Activated CD4-positive, alpha-beta T cell treated with anti-CD3 and anti-CD28 coated beads, Interleukin-2, amount 10 ng/mL, durations not matched to agents 24 days and 14 days (primary cell): Measurements from ENCODE around the gene MIAT. TPM values are rescaled to one million over a fixed set of nuclear protein-coding genes. Genes with fewer than 3 reads are reported as not detected.

ENCODE experiments used
- DNase-seq: peaks from one replicate; pipeline ENCODE4 v3.0.0; 2022
- H3K27ac Mint-ChIP-seq: one replicate; pipeline ENCODE4 v1.8.0; 2022; ENCODE audit warnings: mild to moderate bottlenecking, mixed read lengths
- H3K27me3 Mint-ChIP-seq: one replicate; pipeline ENCODE4 v1.8.0; 2022; ENCODE audit warnings: mixed read lengths
- H3K36me3 Mint-ChIP-seq: one replicate; pipeline ENCODE4 v1.8.0; 2022; ENCODE audit warnings: low read depth, mild to moderate bottlenecking, mixed read lengths
- H3K4me1 Mint-ChIP-seq: one replicate; pipeline ENCODE4 v1.8.0; 2021; ENCODE audit warnings: mixed read lengths
- H3K4me3 Mint-ChIP-seq: one replicate; pipeline ENCODE4 v1.8.0; 2022; ENCODE audit warnings: mild to moderate bottlenecking, moderate library complexity, mixed read lengths
- H3K9me3 Mint-ChIP-seq: one replicate; pipeline ENCODE4 v1.8.0; 2021; ENCODE audit warnings: mixed read lengths
- intact Hi-C: fragments of 100-400 bp; cut with micrococcal nuclease; formaldehyde crosslinking; loops from one replicate; pipeline ENCODE4 v1.15.1; 2023
- total RNA-seq: library from RNA; stranded (reverse); gene quantifications from 2 replicates; pipeline ENCODE4 v1.2.3, GENCODE V29; 2022

Gene MIAT
- total RNA-seq, 1 donor from 2014 or later, result 38.4 TPM

DNA sequence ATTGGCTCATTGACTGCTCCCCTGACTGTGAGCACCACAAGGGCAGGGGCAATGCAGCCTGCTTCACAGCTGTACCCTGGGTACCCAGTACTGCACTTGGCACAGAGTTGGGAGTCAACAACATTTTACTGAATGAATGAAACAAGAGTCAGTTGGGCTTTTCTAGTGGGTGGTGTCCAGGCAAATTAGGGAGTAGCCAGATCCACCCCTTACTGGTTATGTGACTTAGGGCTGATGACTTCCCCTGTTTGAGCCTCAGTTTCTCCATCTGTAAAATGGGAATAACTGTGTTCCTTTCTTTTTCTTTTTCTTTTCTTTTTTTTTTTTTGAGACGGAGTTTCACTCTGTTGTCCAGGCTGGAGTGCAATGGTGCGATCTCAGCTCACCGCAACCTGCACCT is 23.1 kb downstream of the MIAT start:
- Mint-ChIP-seq H3K4me3 (no peak overlapping the region), H3K27ac (no peak overlapping the region)
- DNase-seq, result no peak

DNA sequence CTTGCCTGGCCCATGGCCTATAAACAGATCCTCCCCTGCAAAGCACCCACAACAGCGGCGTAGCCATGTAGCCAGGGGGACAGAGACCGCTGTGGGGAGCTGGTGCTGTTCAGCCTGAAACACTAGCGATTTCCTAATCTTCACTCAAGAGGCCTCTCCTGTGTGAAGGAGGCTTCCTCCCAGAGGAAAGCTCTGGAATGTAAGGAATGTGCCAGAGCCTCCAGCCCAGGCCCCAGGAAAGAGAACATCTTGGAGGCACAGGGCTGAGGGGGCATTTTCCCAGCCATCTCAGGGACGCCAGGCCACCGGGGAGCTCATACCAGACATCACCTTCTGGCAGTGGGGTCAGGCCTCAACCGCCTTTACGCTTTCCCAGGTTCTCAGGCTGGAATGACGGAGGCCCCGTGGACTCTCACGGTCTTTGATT is 24.0 kb downstream of the MIAT start:
- no peak for DNase-seq
- H3K36me3 Mint-ChIP-seq, result peaks cover 29% of the 10 kb centered on the region
- no peaks in the 10 kb centered on the region for H3K9me3 Mint-ChIP-seq
- no peak overlapping the region for H3K27ac Mint-ChIP-seq
- H3K4me3 Mint-ChIP-seq, result no peak overlapping the region
- intact Hi-C loops, result no loop called here
- no peaks in the 10 kb centered on the region for H3K27me3 Mint-ChIP-seq
- H3K4me1 Mint-ChIP-seq, result peaks cover 13% of the 10 kb centered on the region

More for the DNA sequence above, 23.1 kb downstream of the MIAT start:
- no peaks in the 10 kb centered on the region for H3K9me3 Mint-ChIP-seq
- intact Hi-C loops, result no loop called here
- H3K27me3 Mint-ChIP-seq, result no peaks in the 10 kb centered on the region
- H3K4me1 Mint-ChIP-seq, result peaks cover 21% of the 10 kb centered on the region
- peaks cover 31% of the 10 kb centered on the region for H3K36me3 Mint-ChIP-seq

- Mint-ChIP-seq H3K4me1 (peaks cover 4% of the 10 kb centered on the region), H3K36me3 (peaks cover 32% of the 10 kb centered on the region), H3K9me3 (no peaks in the 10 kb centered on the region), H3K4me3 (no peak overlapping the region), H3K27ac (no peak overlapping the region), H3K27me3 (no peaks in the 10 kb centered on the region)
- intact Hi-C loops, result no loop called here
- no peak for DNase-seq
These were observed 26.8 kb downstream of the MIAT start for GRCh38 chr22:26684168-26684567.

- peaks cover 25% of the 10 kb centered on the region for H3K36me3 Mint-ChIP-seq
- no peak for DNase-seq
- intact Hi-C loops, result no loop called here
- H3K9me3 Mint-ChIP-seq, result no peaks in the 10 kb centered on the region
- H3K27me3 Mint-ChIP-seq, result no peaks in the 10 kb centered on the region
- no peak overlapping the region for H3K27ac Mint-ChIP-seq
- peaks cover 3% of the 10 kb centered on the region for H3K4me1 Mint-ChIP-seq
- no peak overlapping the region for H3K4me3 Mint-ChIP-seq
These were observed 28.2 kb downstream of the MIAT start for GRCh38 chr22:26685601-26686000.

DNA sequence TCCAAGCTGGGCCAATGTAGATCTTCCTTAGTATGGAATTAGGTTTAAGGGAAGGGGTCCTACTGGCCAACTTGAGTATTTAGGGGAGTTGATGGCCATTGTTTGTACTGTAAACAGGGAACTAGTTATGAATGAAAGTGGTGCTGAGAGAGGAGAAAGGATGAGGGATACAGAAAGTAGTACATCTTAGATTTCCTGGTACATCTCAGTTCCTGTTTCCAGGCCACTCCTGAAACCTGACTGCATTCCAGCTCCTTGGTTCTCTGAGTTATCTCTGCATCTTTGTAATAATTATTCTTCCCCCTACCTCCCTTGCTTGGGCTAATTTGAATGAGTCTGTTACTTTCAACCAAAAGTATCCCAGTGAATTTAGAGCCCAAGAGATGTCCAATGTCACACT is 30.1 kb downstream of the MIAT start:
- Mint-ChIP-seq H3K4me3 (no peak overlapping the region), H3K36me3 (peaks cover 20% of the 10 kb centered on the region), H3K4me1 (peaks cover 13% of the 10 kb centered on the region), H3K27me3 (no peaks in the 10 kb centered on the region), H3K9me3 (no peaks in the 10 kb centered on the region), H3K27ac (no peak overlapping the region)
- intact Hi-C loops, result no loop called here
- no peak for DNase-seq

DNA sequence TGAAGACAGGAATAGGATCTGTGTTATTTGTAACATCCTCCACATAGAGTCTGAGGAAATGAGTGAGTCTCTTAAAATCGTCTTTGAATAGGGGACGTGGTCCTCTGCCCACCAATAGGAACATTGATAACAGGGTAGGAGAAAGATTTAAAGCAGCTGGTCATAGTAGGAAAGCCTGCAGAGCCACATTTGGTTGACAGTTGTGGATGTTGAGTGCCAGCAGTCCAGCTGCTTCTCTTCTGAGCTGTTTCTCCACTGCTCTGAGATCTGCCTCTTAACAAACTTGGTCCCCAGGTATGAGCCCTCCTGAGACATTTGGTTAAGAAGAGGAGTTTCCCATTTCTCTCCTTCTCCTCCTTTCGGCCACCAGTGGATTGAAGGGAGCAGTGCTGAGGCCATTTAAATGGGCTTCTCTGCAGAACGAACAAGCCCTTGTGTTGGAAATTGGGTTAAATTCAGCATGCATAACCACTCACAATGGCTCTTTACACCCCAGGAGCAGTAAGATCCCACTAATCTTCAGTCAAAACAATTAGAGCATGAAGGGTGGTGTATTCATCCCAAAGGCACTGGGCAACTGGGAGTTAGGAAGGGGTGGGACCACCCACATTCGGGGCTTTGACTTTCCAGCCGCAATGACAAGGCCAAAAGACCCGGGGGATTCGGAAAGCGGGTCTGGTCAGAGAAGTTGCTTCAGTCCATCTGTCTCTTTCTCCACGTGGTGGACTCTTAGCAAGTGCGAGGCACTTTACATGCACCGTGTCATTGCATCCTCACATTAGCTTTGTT is 32.3 kb downstream of the MIAT start:
- Mint-ChIP-seq H3K36me3 (peaks cover 27% of the 10 kb centered on the region), H3K4me3 (no peak overlapping the region), H3K27me3 (no peaks in the 10 kb centered on the region), H3K4me1 (peaks cover 14% of the 10 kb centered on the region), H3K9me3 (no peaks in the 10 kb centered on the region), H3K27ac (no peak overlapping the region)
- DNase-seq, result no peak
- intact Hi-C loops, result no loop called here

DNA sequence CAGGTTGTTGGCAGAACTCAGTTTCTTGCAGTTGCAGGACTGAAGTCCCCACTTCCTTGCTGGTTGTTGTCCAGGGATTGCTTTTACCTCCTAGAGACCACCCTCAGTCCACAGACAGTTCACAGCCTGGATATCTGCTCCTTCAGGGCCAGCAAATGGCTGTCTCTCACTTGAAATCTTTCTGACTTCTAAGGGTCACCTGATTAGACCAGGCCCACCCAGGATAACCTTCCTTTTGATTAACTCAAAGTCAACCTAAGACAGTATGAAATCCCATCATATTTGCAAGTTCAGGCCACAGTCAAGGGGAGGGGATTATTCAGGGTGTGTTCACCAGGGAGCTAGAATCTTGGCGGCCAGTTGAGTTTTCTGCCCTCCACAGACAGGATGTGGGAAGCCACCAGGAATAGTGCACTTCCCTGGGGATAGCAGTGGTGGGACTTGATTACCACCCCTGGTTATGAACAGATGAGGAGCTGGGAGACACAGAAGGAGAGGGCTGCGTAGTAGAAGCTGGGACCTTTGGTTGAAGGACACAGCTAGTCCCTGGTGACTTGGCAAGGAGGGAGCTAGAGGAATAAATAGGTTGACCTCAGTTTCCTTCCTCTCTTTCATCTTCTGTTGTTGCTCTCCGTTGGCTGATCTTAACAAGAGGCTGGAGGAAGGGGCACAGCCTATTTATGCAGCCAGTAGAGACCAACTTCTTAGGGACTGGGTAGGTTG is 33.4 kb downstream of the MIAT start:
- H3K9me3 Mint-ChIP-seq, result peaks cover 4% of the 10 kb centered on the region
- H3K4me3 Mint-ChIP-seq, result no peak overlapping the region
- H3K27ac Mint-ChIP-seq, result no peak overlapping the region
- no peaks in the 10 kb centered on the region for H3K27me3 Mint-ChIP-seq
- H3K36me3 Mint-ChIP-seq, result peaks cover 38% of the 10 kb centered on the region
- DNase-seq, result no peak
- peaks cover 14% of the 10 kb centered on the region for H3K4me1 Mint-ChIP-seq
- intact Hi-C loops, result no loop called here

DNA sequence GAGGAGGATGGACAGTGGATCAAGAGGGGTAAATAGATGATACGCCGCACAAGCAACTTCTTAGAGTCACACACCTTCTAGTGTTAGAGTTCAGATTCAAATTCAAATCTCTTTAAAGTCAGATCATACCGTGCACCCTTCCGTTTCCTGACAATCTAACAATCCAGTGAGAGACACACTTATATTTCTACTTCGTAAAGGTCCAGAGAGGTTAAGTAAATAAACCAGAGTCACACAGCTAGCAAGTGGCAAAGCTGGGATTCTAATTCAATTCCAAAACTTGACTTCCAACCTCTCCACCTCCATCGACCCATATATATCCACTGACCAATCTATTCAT is 34.0 kb downstream of the MIAT start:
- H3K27me3 Mint-ChIP-seq, result no peaks in the 10 kb centered on the region
- peaks cover 14% of the 10 kb centered on the region for H3K4me1 Mint-ChIP-seq
- peaks cover 38% of the 10 kb centered on the region for H3K36me3 Mint-ChIP-seq
- H3K9me3 Mint-ChIP-seq, result peaks cover 4% of the 10 kb centered on the region
- intact Hi-C loops, result no loop called here
- no peak overlapping the region for H3K4me3 Mint-ChIP-seq
- no peak for DNase-seq
- no peak overlapping the region for H3K27ac Mint-ChIP-seq

DNA sequence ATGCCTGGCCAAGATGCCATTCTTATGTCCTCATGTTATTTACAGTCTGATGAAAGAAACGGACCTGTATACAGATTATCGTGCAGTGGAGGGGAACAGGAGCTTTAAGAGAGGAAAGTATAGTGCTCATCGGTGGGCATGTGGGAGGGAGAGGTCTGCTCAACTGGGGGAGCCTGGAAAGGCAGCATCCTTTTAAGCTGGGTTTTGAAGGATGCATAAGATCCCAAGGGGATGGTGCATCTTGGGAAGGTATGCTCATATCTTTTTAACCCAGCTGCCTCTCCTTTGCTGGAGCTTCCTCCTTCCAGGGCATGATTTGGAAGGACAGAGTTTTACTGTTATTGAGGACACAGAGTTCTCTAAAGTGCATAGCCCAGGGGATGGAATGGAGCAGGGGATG is 34.8 kb downstream of the MIAT start:
- no peak overlapping the region for H3K27ac Mint-ChIP-seq
- H3K4me3 Mint-ChIP-seq, result no peak overlapping the region
- peaks cover 4% of the 10 kb centered on the region for H3K9me3 Mint-ChIP-seq
- H3K4me1 Mint-ChIP-seq, result peaks cover 14% of the 10 kb centered on the region
- peaks cover 44% of the 10 kb centered on the region for H3K36me3 Mint-ChIP-seq
- DNase-seq, result no peak
- intact Hi-C loops, result no loop called here
- H3K27me3 Mint-ChIP-seq, result no peaks in the 10 kb centered on the region

DNA sequence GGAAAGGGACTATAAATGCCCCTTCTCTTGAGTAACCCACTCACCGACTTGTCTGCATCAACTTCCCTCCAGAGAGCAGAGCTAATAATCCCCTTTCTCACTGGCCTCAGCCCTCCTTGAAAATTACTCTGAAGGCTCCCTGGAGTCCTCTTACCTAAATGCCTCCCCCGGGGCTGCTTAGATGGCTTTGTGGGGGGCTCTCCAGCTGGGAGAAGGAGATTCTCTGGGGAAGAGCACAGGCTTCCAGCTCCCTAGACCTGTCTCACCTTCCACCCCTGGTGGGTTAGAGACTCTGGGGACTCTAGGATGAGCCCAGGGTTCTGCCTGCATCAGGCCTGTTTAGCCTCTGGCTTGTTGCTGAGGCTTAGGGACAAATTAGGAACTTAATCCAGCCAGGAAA is 39.8 kb downstream of the MIAT start:
- H3K9me3 Mint-ChIP-seq, result peaks cover 20% of the 10 kb centered on the region
- no peak overlapping the region for H3K27ac Mint-ChIP-seq
- H3K27me3 Mint-ChIP-seq, result no peaks in the 10 kb centered on the region
- H3K4me1 Mint-ChIP-seq, result peaks cover 1% of the 10 kb centered on the region
- no peak overlapping the region for H3K4me3 Mint-ChIP-seq
- peaks cover 64% of the 10 kb centered on the region for H3K36me3 Mint-ChIP-seq
- intact Hi-C loops, result no loop called here
- DNase-seq, result no peak

DNA sequence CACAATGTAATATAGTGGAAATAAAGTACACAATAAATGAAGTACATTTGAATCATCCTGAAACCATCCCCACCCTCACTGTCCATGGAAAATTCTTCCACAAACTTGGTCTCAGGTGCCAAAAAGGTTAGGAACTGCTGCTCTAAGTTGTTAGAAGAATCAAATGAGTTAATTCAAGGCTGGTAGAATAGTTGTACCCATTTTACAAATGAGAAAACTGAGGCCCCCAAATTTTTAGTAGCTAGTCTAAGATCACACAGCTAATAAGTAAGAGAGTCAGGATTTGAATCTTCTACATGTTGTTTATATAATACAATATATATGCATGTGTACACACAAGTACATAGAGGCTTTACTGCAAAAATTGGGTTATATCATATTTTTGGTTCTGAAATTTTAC is 43.1 kb downstream of the MIAT start:
- Mint-ChIP-seq H3K27ac (no peak overlapping the region), H3K9me3 (peaks cover 18% of the 10 kb centered on the region), H3K4me1 (peaks cover under 1% of the 10 kb centered on the region), H3K27me3 (no peaks in the 10 kb centered on the region), H3K4me3 (no peak overlapping the region), H3K36me3 (peaks cover 45% of the 10 kb centered on the region)
- DNase-seq, result no peak
- intact Hi-C loops, result no loop called here

DNA sequence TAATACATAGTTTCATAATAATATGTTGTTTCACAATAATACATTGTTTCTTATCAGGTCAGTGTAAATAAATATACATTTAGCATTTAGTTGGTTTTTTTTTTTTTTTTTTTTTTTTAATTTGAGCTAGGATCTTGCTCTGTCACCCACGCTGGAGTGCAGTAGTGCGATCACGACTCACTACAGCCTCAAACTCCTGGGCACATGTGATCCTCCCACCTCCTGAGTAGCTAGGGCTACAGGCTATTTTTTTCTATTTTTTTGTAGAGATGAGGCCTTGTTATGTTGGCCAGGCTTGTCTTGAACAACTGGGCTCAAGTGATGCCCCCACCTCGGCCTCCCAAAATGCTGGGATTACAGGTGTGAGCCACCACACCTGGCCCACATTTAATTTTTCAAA is 43.5 kb downstream of the MIAT start:
- H3K36me3 Mint-ChIP-seq, result peaks cover 41% of the 10 kb centered on the region
- peaks cover 16% of the 10 kb centered on the region for H3K9me3 Mint-ChIP-seq
- intact Hi-C loops, result no loop called here
- H3K4me1 Mint-ChIP-seq, result peaks cover 2% of the 10 kb centered on the region
- no peak overlapping the region for H3K27ac Mint-ChIP-seq
- no peaks in the 10 kb centered on the region for H3K27me3 Mint-ChIP-seq
- no peak overlapping the region for H3K4me3 Mint-ChIP-seq
- no peak for DNase-seq

- no peak overlapping the region for H3K4me3 Mint-ChIP-seq
- peaks cover 16% of the 10 kb centered on the region for H3K9me3 Mint-ChIP-seq
- H3K27ac Mint-ChIP-seq, result no peak overlapping the region
- intact Hi-C loops, result no loop called here
- H3K4me1 Mint-ChIP-seq, result peaks cover 2% of the 10 kb centered on the region
- H3K27me3 Mint-ChIP-seq, result no peaks in the 10 kb centered on the region
- H3K36me3 Mint-ChIP-seq, result peaks cover 40% of the 10 kb centered on the region
- DNase-seq, result no peak
These were observed 43.9 kb downstream of the MIAT start for GRCh38 chr22:26701323-26701722.

- no peaks in the 10 kb centered on the region for H3K27me3 Mint-ChIP-seq
- peaks cover 2% of the 10 kb centered on the region for H3K4me1 Mint-ChIP-seq
- intact Hi-C loops, result no loop called here
- no peak for DNase-seq
- no peak overlapping the region for H3K27ac Mint-ChIP-seq
- no peak overlapping the region for H3K4me3 Mint-ChIP-seq
- H3K9me3 Mint-ChIP-seq, result peaks cover 22% of the 10 kb centered on the region
- peaks cover 40% of the 10 kb centered on the region for H3K36me3 Mint-ChIP-seq
These were observed 45.8 kb downstream of the MIAT start for GRCh38 chr22:26702906-26703830.
